KOPT-K1 (cell line): ENCODE data around the gene CXXC1.
"Not testable (repeated sequence)": the region's sequence is repeated elsewhere in the genome, so short reads cannot be mapped to it uniquely, and the experiment has no call there.

Experiments
- H3K27ac ChIP-seq: fragments of 200-600 bp; sonication (generic); 2 replicates; pipeline ENCODE4 v1.5.1; 2016; ENCODE audit warnings: antibody characterized with exemption, mild to moderate bottlenecking, low read depth, low read length; ENCODE audit not compliant: poor library complexity, severe bottlenecking
- H3K36me3 ChIP-seq: fragments of 200-600 bp; sonication (generic); 2 replicates; pipeline ENCODE4 v1.5.1; 2017; ENCODE audit warnings: antibody characterized with exemption, mild to moderate bottlenecking, low read length, moderate library complexity; ENCODE audit not compliant: insufficient read depth
- H3K9me3 ChIP-seq: fragments of 200-600 bp; sonication (generic); 2 replicates; pipeline ENCODE4 v1.5.1; 2017; ENCODE audit warnings: antibody characterized with exemption, low read length, mild to moderate bottlenecking; ENCODE audit not compliant: insufficient read depth, poor library complexity, severe bottlenecking

The CXXC1 gene

DNA sequence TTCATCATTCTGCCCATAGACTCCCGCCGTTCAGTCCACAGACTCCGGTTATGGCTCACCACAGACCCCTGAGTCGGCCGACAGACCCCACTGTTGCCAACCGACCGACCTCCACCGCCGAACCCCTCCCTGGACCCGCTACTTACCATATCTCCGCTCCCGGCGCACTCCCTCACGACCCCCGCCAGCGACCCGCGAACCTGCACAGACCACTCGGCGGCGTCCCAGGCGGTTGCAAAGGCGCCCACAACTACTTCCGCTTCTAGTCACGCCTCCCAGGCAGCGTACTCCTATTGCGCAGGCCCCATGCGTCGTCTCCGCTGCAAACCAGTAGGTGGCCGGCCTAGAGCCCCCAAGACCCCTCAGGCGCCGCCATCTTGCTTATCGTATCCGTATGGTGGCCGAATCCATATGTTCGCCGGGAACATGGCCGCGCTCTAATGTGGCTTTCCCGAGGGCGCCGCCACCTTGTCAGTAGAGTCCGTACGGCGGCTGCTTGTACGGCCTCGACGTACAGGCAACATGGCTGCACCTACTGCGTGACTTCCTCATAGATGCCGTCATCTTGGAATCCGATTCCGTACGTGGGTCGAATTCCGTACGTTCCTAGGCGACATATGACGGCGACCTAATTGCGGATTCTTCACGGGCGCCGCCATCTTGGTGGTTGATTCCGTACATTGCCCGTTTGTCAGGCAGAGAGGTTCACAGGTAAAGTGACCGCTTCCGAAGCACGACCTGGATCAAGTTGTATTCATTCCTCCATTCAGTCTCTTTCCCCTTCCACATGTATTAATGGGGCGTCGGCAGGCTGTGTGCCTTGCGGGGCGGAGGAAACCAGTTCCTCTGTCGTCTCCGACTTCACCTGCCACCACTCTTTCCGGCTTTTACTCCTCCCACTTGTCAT lies at the start of gene CXXC1:
Gene CXXC1, minus strand, starts transcription at position 252 of the 907 bp plus-strand sequence. Its CDS starts 103 bp downstream, at position 149.
- Histone ChIP-seq H3K9me3 (no peaks in the 10 kb centered on the region), H3K36me3 (peaks cover 34% of the 10 kb centered on the region), H3K27ac (peak within 1 kb of the TSS; percentile 81)

DNA sequence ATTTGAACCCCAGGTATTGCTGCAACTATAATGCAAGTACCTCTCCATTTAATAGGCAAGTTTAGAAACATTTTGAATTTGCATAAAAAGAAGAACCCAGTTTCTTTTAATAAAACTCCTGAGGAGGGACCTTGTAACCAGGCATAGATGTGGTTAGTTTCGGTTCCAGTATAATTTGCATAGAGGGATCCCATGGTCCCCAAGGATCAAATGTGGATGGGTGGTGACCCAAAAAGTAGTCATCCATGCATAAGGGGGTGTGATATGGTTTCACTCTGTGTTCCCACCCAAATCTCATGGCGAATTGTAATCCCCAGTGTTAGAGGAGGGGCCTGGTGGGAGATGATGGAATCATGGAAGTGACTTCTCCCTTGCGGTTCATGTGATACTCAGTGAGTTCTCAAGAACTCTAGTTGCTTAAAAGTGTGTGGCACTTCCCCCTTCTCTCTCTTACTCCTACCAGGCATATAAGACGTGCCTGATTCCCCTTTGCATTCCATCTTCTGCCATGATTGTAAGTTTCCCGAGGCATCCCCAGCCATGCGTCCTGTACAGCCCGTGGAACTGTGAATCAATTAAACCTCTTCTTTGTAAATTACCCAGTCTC lies 47.2 kb upstream of the CXXC1 start:
- H3K36me3 ChIP-seq: no peaks in the 10 kb centered on the region
- peaks cover 4% of the 10 kb centered on the region for H3K9me3 ChIP-seq
- no peak overlapping the region for H3K27ac ChIP-seq

DNA sequence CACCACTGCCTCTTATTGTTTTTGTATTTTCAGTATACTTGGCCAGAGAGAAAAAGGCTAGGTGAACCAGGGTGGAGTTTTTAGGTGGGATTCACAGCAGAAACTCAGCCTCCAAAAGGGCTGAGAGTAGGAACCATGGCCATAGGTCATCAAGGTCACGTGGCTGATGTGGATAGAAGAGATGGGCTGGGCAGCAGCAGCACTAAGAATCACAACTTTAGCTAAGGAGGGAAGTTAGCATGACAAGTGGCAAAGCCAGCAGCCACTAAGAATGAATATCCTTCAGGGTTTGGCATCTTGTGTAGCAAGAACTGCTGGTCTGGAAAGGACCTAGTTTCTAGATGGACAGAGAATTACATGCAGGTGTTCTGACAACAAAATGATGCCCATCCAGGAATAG lies 44.2 kb upstream of the CXXC1 start:
- Histone ChIP-seq H3K9me3 (peaks cover 4% of the 10 kb centered on the region), H3K27ac (no peak overlapping the region), H3K36me3 (no peaks in the 10 kb centered on the region)

DNA sequence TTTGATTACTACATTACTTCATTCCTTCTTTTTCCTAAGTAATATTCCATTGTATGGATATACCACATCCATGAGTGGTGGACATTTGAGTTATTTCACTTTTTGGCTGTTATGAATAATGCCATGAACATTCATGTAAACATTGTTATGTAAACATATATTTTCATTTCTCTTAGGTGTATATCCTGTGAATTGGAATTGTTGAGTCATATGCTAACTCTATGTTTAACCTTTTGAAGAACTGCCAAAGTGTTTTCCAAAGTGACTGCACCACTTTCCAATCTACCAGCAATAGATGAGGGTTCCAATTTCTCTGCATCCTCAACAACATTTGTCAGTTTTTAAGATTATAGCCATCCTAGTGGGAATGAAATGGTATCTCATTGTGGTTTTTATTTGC lies 42.7 kb upstream of the CXXC1 start:
- no peak overlapping the region for H3K27ac ChIP-seq
- H3K9me3 ChIP-seq: peaks cover 4% of the 10 kb centered on the region
- no peaks in the 10 kb centered on the region for H3K36me3 ChIP-seq

DNA sequence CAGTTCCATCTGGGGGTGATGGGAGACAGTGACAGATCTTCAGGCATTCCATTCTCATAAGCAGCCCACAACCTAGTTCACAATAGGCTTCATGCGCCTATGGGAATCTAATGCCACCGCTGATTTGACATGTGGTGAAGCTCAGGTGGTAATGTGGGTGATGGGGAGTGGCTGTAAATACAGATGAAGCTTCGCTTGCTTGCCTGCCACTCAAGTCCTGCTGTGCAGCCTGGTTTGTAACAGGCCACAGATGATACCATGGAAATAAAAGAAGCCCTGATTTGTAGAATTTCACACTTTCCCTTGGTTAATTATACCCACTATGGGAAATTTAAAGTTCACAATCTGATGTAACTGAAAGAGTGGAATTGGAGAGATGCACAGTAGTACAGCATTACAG lies 40.5 kb upstream of the CXXC1 start:
- H3K36me3 ChIP-seq: no peaks in the 10 kb centered on the region
- peaks cover 4% of the 10 kb centered on the region for H3K9me3 ChIP-seq
- H3K27ac ChIP-seq: no peak overlapping the region

DNA sequence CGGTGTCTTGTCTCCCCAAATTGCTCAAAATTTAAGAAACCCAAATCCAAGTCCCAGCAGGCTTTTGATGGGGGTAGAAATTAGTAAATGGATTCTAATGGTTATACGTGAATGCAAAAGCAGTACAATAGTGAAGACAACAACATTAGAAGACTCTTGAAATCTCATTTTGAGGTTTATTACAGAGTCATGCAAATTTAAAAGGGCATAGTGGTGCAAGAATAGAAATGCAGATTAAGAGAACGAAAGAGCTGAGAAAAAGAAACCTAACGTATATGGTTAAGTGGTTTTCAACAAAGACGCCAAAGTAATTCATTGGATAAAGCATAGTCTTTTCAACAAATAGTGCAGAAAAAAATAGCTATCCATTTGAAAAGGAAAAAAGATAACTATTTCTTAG lies 33.2 kb upstream of the CXXC1 start:
- no peaks in the 10 kb centered on the region for H3K9me3 ChIP-seq
- H3K36me3 ChIP-seq: no peaks in the 10 kb centered on the region
- H3K27ac ChIP-seq: no peak overlapping the region

DNA sequence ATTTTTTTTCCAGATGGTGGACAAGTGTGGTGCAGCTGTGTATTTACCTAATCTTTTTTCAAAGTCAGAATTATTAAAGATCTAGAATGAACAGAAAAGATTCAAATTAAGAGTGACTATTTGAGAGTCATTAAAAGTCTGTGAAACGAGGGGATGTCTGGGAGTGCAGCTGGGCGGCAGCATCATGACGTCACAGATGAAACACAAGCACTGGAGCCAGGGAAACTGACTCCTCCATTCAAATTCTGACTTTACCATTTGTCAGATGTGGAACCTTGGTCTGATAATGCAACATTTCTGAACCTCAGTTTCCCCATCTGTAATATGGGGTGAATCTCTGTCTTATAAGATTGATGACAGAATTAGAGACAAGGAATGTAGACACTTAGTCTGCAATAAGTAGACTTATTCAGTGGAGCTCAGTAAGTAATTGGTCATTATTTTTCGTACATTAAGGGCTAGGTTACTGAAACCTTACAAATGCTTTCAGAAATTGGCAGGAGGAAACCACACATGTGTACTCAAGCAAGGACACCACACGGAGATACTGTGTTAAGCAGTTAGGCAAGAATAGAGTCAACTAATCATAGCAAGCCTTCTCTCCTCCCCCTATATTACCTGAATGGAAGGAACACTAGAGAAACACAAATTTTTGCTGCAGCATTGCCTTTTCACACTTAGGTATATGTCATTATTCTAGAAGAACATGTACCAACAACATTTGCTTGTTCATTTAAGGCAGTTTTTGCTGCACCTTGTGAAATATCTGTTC lies 27.8 kb upstream of the CXXC1 start:
- no peaks in the 10 kb centered on the region for H3K36me3 ChIP-seq
- H3K9me3 ChIP-seq: no peaks in the 10 kb centered on the region
- H3K27ac ChIP-seq: no peak overlapping the region

DNA sequence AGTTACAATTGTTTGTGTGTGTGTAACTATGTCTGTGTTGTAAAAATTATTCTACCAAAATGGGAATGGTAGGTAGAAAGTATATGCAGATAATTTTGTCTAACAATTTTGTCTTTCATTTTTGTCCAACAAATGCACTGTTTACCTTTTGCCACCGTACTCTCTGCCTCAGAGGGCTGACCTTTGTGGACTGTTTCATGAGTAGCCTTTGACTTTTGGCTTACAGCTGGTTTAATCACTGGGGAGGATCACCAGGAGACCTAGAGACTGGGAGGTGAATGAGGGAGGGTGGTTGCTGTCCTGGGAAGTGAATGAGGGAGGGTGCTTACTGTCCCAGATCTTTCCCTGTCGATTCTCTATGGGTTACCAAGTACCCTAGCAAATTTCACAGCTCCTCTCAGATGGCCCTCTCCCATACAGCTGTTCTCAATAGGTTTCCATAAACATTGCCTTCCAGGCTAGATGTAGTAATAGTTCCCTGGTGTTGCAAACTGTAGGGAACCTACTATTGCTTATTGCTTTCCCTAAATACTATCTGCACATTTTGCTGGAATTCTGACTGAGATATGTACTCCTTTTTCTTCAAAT lies 26.5 kb upstream of the CXXC1 start:
- Histone ChIP-seq H3K9me3 (peaks cover under 1% of the 10 kb centered on the region), H3K36me3 (no peaks in the 10 kb centered on the region), H3K27ac (no peak overlapping the region)

DNA sequence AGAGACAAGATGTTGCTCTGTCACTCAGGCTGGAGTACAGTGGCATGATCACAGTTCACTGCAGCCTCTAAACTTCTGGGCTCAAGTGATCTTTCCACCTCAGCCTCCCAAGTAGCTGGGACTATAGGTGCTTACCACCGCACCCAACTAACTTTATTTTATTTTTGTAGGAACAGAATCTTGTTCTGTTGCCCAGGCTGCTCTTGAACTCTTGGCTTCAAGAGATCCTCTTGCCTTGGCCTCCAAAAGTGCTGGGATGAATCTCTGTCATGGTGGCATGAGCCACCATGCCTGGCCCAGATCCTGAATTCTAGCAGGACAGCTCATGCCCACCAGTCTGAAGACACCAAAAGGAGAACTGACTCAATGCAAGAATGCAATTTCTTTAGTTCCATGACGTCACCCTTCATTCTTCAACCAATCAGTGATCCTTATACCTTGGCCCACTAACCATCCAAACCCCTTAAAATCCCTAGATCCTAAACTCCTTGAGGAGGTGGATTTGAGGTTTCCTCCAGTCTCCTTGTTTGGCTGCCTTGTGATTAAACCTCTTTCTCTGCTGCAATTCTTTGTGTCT lies 25.6 kb upstream of the CXXC1 start:
- Histone ChIP-seq H3K36me3 (no peaks in the 10 kb centered on the region), H3K27ac (no peak overlapping the region), H3K9me3 (peaks cover 6% of the 10 kb centered on the region)

DNA sequence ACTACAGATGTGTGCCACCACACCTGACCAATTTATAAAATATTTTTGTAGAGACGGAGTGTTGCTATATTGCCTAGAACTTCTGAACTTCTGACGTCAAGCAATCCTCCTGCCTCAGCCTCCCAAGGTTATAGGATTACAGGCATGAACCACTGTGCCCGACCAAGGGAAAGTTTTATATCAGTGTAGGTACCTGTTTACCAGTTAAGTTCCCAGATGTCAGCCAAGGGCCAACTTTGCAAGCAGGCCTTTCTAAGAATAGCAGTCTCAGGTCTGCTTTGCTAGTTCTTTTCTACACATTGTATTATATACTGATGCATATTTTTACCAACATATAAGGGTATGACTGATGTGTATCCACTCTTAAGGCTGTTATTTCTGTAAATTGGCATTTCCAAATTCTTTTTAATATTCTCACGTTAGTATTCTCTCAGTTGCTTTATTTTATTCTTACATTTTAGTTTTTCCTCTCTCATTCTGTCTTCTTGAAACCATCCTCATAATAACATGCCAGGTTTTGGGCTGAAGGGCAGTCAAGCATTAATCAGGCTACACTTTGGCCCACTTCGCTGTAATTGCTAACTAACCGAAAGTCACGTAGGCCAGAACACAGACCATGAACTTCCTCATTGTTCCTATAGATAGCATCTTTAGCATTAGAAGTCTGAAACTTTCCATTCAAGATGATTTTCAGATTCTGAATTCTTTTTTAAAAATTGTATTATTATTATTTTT lies 25.0 kb upstream of the CXXC1 start:
- Histone ChIP-seq H3K27ac (no peak overlapping the region), H3K9me3 (peaks cover 6% of the 10 kb centered on the region), H3K36me3 (no peaks in the 10 kb centered on the region)

DNA sequence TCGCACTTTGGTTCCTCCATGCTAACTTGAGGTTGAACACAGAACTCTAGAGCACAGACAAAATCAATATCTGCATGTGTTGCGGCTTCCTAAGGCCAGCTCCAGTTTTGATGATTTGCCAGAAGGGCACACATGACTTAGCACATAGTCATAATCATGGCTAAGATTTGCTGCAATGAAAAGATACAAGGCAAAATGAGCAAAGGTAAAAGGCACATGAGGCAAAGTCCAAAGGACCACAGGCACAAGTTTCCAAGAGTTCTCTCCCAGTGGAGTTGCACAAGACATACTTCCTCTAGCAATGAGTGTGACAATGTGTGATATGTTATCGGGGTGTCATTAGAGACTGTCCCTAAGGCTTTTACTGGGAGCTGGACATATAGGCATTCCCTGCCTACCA lies 24.2 kb upstream of the CXXC1 start:
- Histone ChIP-seq H3K27ac (no peak overlapping the region), H3K9me3 (peaks cover 6% of the 10 kb centered on the region), H3K36me3 (no peaks in the 10 kb centered on the region)

DNA sequence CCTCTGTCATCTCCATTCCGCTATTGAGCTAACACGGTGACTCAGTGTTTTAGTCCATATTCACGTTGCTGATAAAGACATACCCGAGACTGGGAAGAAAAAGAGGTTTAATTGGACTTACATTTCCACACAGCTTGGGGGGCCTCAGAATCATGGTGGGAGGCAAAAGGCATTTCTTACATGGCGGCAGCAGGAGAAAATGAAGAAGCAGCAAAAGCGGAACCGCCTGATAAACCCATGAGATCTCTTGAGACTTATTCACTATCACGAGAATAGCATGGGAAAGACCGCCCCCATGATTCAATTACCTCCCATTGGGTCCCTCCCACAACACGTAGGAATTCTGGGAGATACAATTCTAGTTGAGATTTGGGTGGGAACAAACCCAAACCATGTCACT lies 22.6 kb upstream of the CXXC1 start:
- no peak overlapping the region for H3K27ac ChIP-seq
- H3K9me3 ChIP-seq: peaks cover 11% of the 10 kb centered on the region
- no peaks in the 10 kb centered on the region for H3K36me3 ChIP-seq

DNA sequence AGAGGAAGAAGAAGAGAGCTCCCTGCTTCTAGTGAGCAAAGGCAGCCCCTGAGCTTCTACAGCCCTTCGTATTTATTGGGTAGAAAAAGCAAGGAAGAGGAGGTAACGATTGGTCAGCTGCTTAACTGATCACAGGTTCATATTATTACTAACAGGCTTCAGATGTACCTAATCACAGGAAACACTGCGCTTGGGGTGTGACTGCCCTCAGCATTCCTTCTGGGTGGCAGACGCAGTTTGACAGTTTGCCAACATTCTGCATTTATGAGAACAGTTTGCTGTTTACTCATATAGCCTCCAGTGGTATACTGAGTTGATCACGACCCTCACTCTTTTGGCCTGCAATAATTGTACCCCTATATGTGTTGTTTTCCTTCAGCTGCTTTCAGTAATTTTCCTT lies 21.4 kb upstream of the CXXC1 start:
- not testable (repeated sequence) for H3K36me3 ChIP-seq, H3K27ac ChIP-seq
- H3K9me3 ChIP-seq: peaks cover 13% of the 10 kb centered on the region

DNA sequence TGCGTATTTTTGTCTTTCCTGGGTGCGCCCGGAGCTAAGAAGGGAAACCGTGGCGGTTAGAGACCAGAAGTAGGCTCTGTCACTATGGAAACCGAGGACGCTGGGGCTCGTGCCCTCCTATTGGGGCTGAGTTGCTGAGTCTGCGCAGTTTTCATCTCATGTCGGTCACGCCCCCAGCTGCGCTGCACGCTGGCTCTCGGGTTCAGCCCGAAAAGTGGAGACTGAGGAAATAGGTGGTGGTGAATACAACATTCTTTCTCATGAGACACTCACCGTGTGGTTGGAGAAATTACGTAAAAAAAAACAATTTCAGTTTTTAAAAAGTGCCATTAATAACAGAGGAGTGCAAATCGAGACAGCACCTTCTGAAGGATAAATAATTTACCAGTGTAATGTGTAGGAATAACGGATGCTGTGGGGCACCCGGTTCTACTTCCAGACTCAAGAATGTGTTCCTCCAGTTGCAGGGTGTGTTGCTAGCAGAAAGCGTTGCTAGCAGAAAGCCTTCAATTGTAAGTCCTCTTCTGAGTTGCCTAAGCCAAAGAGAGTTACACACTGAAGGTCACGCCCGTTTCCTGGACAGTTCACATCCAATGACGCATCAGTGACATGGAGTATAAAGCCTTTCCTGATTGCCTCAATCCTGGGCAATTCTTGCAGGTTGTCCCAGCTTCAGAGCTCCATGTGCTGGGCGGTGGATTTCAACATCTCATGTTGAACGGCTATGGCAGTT lies 20.4 kb upstream of the CXXC1 start:
- Histone ChIP-seq H3K27ac (no peak overlapping the region), H3K9me3 (peaks cover 13% of the 10 kb centered on the region), H3K36me3 (no peaks in the 10 kb centered on the region)
